CD4-positive, alpha-beta T cell treated with Interleukin-4 for 4 hours (primary cell): ENCODE results near the gene DOCK4.

ENCODE experiments used
- DNase-seq: peaks from one replicate; pipeline ENCODE4 v3.0.0-alpha.2; 2020

The DOCK4 gene

DNA sequence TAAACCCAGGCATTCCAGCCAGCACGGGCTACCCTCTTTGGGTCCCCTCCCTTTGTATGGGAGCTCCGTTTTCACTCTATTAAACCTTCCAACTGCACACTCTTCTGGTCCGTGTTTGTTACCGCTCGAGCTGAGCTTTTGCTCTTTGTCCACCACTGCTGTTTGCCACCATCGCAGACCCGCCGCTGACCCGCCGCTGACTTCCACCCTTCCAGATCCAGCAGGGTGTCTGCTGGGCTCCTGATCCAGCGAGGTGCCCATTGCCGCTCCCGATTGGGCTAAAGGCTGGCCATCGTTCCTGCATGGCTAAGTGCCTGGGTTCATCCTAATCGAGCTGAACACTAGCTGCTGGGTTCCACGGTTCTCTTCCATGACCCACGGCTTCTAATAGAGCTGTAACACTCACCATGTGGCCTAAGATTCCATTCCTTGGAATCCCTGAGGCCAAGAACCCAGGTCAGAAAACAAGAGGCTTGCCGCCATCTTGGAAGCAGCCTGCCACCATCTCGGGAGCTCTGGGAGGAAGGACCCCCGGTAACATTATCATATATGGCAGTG, 14.8 kb upstream of the DOCK4 start:
- DNase-seq, result no peak

DNA sequence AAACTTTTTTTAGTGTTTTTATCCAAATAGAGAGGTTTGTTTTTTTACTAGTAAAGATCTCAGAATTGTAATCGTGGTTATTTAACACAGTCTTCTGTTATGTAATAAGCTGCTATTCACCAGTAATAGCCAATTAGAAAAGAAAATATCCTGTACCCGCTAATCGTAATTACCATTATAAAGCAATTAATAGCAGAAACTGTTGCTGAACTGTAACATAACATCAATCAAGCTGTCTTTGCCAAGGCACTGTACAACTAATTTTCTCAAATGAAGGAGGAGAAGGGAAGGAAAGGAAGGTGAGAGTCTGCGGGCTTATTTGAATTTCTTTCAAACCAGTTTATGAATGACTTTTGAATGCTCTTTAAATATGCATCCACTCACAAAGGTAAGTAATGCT, 9.6 kb upstream of the DOCK4 start:
- no peak for DNase-seq

GRCh38 chr7:112214883-112215282, 8.7 kb upstream of the DOCK4 start:
- DNase-seq, result no peak

DNA sequence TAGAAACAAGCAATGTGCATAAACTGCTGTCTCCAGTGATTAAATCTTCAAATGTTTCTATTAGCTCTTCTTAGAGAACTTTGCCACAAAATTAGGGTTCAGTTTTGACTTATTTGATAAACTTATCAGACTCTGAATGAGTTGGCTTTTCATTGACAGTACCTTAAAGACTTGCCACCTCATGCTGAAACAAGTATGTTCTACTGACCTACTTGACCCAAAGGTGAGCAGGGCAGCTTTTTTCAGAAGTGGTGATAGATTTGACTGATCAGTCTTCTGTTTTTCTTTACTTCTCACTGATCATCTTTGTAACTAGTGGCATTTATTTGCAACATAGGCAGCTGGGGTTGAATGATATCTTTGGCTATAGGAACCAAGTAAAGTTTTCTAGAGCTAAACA, 8.1 kb upstream of the DOCK4 start:
- DNase-seq, result no peak

- DNase-seq, result no peak
Observed at GRCh38 chr7:112213735-112214134, 7.5 kb upstream of the DOCK4 start.

- no peak for DNase-seq
Observed at GRCh38 chr7:112212571-112212970, 6.4 kb upstream of the DOCK4 start.

- DNase-seq, result no peak
Observed at GRCh38 chr7:112211348-112211907, 5.2 kb upstream of the DOCK4 start.

- DNase-seq, result no peak
Observed at GRCh38 chr7:112207765-112208164, 1.6 kb upstream of the DOCK4 start.

DNA sequence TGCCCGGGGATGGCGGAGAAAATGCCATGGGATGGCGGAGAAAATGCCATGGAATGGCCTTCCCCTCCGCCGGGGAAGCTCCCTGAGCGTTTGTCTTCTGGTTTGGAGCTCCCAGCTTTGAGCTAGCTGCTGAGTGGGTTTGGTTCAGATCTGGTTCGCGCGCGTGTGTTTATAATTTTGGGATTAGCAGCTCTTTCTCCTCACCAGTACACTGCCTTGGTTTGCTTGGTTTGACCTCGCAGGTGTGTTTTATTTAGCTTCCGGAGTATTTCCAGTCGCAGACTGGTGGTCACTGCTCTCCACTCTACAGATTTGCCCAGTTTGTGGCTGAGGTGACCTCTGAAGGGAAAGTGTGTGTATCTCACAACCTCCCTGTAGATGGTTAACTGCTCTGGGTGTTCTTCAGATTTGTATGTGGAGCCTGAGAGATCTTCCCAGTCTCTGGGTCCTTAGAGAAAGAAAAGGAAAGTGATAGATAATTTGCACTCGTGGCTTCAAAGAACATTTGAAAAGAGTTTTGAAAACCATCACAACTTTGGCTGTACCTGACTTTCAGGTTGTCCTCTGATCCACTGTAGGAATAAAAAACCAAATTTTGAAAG, 893 bp upstream of the DOCK4 start:
- peak; percentile 1 for DNase-seq

DNA sequence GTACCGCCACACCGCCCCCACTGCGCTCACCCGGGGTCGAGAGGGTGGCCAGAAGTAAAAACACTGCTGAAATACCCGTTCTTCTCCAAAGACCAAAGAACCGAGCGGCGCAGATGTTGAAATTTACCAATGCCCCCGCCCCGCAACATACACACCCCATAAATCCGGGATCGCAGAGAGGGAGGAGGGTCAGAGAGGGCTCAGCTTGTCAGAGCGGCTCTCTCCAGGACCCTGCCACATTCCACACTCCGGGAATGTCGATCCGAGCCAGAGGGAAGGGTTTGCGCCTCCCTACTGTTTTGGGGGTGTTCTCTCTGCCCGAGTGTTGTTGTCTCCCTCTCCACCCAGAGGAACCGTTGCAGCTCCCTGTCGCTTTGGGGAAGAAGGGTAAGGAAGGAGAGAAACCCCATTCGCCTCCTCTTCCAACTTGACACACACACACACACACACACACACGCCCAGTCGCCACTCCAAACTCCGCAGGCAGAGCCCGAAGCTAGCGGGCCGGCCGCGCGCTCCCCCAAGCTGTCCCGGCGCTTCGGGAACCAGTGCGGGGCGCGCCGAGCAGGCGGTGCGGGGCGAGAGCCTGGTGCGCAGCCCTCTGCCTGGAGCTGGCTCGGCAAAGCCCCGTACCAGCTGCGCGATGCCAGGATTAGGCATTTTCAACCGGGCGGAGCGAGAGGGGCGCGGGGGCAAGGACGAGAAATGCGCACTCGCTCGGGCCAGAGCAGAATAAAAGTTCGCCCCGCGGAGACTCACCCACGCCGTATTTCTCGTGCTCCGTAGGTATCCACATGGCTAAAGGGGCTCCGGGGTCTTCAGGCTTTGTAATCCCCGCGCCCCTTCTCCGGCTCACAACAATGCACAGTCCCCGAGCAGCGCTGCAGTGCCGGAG, 609 bp downstream of the DOCK4 start:
- peak; percentile 6 for DNase-seq

DNA sequence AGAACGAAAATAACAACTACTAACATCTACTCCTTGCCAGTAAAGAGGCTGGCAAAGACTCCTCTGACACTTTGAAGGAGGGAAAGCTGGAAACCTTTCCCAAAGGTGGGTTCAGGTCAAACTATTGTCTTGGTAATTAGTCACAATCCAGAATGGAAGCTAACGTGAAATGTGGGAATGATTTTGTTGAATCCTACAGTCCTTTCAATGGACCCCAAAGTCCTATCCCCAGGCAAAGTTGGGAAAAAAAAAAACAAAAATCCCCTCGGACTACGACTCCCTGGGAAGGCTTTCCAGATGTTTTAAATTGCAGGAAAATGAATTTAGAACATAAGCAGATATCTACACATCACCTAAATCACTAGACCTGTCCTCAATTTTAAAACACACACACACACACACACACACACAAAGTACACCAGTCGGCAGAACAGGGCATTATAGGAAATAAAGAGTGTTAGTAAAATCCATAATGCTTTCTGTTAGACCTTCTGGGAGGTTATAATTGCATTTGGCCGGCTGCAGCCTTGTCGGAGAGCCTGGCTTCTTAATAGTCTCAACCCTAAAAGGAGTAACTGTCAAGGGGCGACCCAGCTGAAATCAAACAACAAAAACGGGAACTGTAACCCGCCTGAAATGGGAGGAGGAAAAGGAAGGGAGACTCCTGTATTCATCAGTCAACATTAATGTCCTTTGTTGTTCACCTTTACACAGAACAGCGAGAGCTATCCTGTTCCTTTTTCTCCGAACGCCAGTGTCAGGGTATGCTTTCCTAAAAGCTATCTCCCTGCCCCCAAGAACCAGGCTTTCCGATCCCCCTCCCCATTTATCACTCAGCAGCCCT, 1.5 kb downstream of the DOCK4 start:
- peak; percentile 5 for DNase-seq

- DNase-seq, result no peak
Observed at GRCh38 chr7:112203365-112203739, 2.8 kb downstream of the DOCK4 start.

- DNase-seq, result no peak
Observed at GRCh38 chr7:112202816-112203215, 3.4 kb downstream of the DOCK4 start.

DNA sequence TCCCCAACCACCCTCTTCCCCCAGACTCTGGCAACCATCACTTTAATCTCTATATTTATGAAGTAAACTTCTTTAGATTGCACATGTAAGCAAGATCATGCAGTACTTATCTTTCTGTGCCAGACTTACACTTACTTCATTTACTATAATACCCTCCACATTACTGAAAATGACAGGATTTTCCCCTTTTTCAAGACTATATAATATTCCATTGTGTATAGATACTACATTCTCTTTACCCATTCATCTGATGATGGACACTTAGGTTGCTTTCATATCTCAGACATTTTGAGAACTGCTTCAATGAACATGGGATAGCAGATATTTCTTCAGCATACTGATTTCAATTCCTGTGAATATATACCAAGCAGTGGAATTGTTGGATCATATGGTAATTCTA, 4.4 kb downstream of the DOCK4 start:
- no peak for DNase-seq

- DNase-seq, result no peak
Observed at GRCh38 chr7:112201411-112201810, 4.8 kb downstream of the DOCK4 start.

DNA sequence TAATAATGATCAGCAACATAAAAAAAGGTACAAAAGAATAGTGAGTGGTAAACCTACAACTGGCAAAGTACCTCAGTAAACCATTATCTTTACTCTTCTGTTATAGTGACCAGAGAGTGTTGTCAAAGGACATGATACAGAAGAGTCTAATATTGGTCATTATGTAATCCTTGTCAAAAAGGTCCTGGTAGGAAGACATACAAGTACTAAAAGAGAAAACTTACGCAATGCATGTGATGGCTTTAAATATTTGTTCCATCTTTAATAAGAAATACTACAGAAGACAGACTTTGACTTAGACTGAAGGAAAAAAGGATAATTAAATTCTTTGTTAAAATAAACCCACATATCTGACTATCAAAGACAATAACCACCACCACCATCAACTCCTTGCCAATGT, 6.5 kb downstream of the DOCK4 start:
- no peak for DNase-seq

DNA sequence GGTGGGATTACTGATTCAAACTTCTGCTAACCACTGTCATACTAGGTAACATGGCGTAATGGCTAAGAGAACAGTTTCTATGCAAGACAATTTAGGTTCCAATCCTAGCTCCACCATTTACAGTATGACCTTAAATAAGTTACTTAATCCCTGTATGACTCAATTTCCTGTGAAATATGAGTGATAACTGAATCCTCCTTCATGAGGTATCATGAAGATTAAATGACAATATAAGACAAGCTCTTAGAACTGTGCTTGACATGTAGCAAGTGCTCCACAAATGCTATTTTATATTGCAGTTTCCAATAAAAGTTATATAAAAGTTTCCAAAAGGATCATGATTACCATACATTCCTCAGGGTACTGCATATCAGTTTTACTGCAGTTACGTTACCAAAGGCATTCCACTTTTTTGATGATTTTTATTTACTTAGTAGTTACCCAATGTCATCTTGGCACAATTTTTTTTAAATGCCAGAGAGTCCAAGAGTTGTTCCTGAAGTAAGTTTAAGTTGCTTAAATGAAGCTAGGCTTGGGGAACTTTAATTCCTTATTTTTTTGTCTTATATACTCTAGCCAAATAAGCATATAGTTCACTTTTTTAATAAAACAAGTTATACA, 7.1 kb downstream of the DOCK4 start:
- no peak for DNase-seq

- DNase-seq, result no peak
Observed at GRCh38 chr7:112197322-112197721, 8.9 kb downstream of the DOCK4 start.

GRCh38 chr7:112195717-112196116, 10.5 kb downstream of the DOCK4 start:
- DNase-seq, result no peak

DNA sequence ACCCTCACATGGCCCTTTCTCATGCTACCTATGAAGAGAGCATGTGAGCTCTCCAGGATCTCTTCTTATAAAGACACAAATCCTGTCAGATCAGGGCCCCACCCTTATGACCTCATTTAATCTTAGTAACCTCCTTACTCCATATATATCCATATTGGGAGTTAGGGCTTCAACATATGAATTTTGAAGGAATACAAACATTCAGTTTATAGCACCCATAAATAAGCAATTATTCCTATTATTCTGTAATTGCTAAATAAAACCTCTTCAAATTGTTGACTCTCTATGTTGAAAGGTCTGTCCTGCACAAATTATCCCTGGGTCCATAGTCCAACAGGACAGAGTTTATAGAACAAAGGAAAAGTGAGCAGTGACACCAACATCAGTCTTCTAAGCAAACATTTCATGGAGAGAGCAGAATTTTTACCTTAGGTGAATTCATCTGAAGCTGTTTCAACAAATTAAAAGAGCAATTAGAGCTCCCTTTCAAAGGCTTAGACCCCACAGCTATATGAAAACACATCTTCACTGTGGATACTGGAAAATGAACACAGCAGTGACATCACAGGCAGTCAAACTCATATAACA, 12.2 kb downstream of the DOCK4 start:
- no peak for DNase-seq

DNA sequence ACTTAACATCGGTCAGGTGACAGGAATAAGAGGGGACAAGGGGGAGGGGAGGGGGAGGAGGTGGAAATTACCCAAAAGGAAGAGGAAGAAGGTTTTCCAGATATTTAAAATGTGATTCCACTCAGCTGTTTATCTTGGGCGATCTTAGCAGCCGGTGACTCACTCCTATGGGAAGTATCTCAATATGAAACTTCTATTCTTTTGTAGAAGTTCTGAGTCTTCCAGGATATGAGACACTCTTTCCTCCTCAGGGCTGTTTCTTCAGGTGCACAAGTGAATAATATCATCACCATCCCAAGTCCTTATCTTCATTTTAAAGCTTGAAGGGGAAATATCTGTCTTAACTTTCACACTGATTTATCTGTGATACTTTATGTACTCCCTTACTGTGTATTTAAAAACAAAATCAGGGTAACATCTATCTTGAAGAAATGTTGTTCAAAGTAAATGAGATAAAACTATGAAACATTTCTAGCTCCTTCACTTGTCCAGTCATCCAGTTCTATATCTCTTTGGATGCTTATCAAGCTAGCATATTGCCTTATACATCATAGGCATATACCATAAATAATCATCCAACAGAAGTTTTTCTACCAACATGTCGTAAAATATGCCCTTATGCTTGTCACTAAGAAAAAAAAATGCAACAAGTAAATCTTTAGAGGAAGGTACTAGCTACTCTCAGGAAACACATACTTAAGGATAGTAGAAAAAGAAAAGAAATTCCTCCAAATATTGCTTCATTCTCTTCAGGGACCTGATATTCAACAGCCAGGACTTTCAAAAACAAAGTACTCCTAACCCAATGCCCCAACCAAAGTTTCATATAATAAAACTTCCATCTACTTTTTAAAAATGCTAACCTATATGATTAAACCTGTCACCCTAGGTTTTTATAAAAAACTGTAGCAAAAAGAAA, 13.7 kb downstream of the DOCK4 start:
- DNase-seq, result no peak
